CD4-positive, alpha-beta T cell (primary cell): ENCODE results near the gene NCKAP5. TPM values are rescaled to one million over a fixed set of nuclear protein-coding genes. Genes with fewer than 3 reads are reported as not detected.

Source experiments
- ATAC-seq: fragments of 200-7000 bp; cut with Tn5 transposase; one replicate; pipeline ENCODE4 v1.10.0; 2022; ENCODE audit warnings: mild to moderate bottlenecking; ENCODE audit not compliant: poor library complexity
- CTCF ChIA-PET: fragments of 350-600 bp; sonication (Branson Sonifier 250); formaldehyde crosslinking; loops from one replicate; lab custom pipeline; 2021; ENCODE audit warnings: antibody characterized with exemption, inconsistent platforms; lab: Charles Lee
- POLR2A ChIA-PET: fragments of 350-600 bp; sonication (Branson Sonifier 250); formaldehyde crosslinking; loops from one replicate; lab custom pipeline; 2021; ENCODE audit warnings: antibody characterized with exemption, inconsistent platforms; lab: Charles Lee
- DNase-seq, 14 experiments: peaks; one replicate each; pipeline ENCODE4 v3.0.0-alpha.2; 2013 to 2020; ENCODE audit warnings: mixed read lengths in 2 of 14
- H3K27ac ChIP-seq, 2 donors: one replicate each; pipeline versions ENCODE4 v1.5.1 to v1.7.0; 2013; ENCODE audit warnings: low read length in 2 of 2, low read depth in 1 of 2, mild to moderate bottlenecking in 1 of 2
- H3K27me3 ChIP-seq, 2 experiments: 1 replicate in 1 of 2; 2 replicates in 1 of 2; pipeline versions ENCODE4 v1.6.1 to v1.7.0; 2013; ENCODE audit warnings: low read length in 2 of 2, control low read depth in 1 of 2, mild to moderate bottlenecking in 1 of 2, moderate library complexity in 1 of 2; ENCODE audit not compliant: insufficient read depth in 2 of 2, control insufficient read depth in 1 of 2
- H3K36me3 ChIP-seq: one replicate; pipeline ENCODE4 v1.6.1; 2013; ENCODE audit warnings: low read length, control low read depth; ENCODE audit not compliant: insufficient read depth
- H3K4me1 ChIP-seq: one replicate; pipeline ENCODE4 v1.6.1; 2013; ENCODE audit warnings: low read length, control low read depth; ENCODE audit not compliant: insufficient read depth
- H3K4me3 ChIP-seq: one replicate; pipeline ENCODE4 v1.5.1; 2013; ENCODE audit warnings: mild to moderate bottlenecking, low read length, moderate library complexity
- H3K9me3 ChIP-seq, 2 experiments: 1 replicate in 1 of 2; 2 replicates in 1 of 2; pipeline versions ENCODE4 v1.6.1 to v1.7.0; 2013; ENCODE audit warnings: low read length in 2 of 2, mild to moderate bottlenecking in 2 of 2, control low read depth in 1 of 2, moderate library complexity in 1 of 2; ENCODE audit not compliant: control insufficient read depth in 1 of 2, insufficient read depth in 1 of 2
- H3K27ac Mint-ChIP-seq: one replicate; pipeline ENCODE4 v1.8.0; 2020; ENCODE audit warnings: mixed read lengths
- H3K27me3 Mint-ChIP-seq: one replicate; pipeline ENCODE4 v1.8.0; 2021; ENCODE audit warnings: mixed read lengths
- H3K36me3 Mint-ChIP-seq: one replicate; pipeline ENCODE4 v1.8.0; 2021; ENCODE audit warnings: low read depth, mixed read lengths
- H3K4me1 Mint-ChIP-seq: one replicate; pipeline ENCODE4 v1.8.0; 2021; ENCODE audit warnings: low read depth, mixed read lengths
- H3K4me3 Mint-ChIP-seq: one replicate; pipeline ENCODE4 v1.8.0; 2020; ENCODE audit warnings: mild to moderate bottlenecking, mixed read lengths
- H3K9me3 Mint-ChIP-seq: one replicate; pipeline ENCODE4 v1.8.0; 2020; ENCODE audit warnings: mixed read lengths
- CTCF ChIP-seq: fragments of 200-600 bp; IDR thresholded peaks from one replicate; pipeline ENCODE4 v1.8.0; 2022; ENCODE audit warnings: antibody characterized with exemption, mild to moderate bottlenecking
- intact Hi-C, 2 experiments: fragments of 100-400 bp; cut with DNase I in 1 of 2; cut with micrococcal nuclease in 1 of 2; formaldehyde crosslinking; loops; one replicate each; pipeline versions ENCODE4 v1.15.1 to v1.9.0; 2023 to 2025; cut with DNase I, micrococcal nuclease
- total RNA-seq, 174 experiments: library from RNA in 2 of 174; stranded (reverse) in 2 of 174; gene quantifications; one replicate each; pipeline ENCODE4 v1.2.3 and lab custom pipeline; 2021 to 2026

NCKAP5 gene
- total RNA-seq, 2 experiments from 2014 or later = not detected

GRCh38 chr2:132636346-132636745 is 931.9 kb downstream of the NCKAP5 start:
- Histone ChIP-seq H3K4me3 (no peak overlapping the region), H3K4me1 (no peaks in the 10 kb centered on the region), H3K36me3 (no peaks in the 10 kb centered on the region), H3K27me3 (no peaks in the 10 kb centered on the region), H3K9me3 (peaks cover 0 to 15% of the 10 kb centered on the region in 2 experiments), H3K27ac (no peak overlapping the region)
- H3K9me3 Mint-ChIP-seq = peaks cover 5% of the 10 kb centered on the region
- no peaks in the 10 kb centered on the region for H3K27me3 Mint-ChIP-seq
- POLR2A ChIA-PET = no interaction called here
- no peak for DNase-seq
- no peak overlapping the region for H3K4me3 Mint-ChIP-seq
- intact Hi-C loops = no loop called here
- H3K4me1 Mint-ChIP-seq = no peaks in the 10 kb centered on the region
- CTCF ChIA-PET = no interaction called here
- no peak for ATAC-seq
- no peaks in the 10 kb centered on the region for H3K36me3 Mint-ChIP-seq
- no peak overlapping the region for H3K27ac Mint-ChIP-seq
- no peak for TF ChIP-seq CTCF

DNA sequence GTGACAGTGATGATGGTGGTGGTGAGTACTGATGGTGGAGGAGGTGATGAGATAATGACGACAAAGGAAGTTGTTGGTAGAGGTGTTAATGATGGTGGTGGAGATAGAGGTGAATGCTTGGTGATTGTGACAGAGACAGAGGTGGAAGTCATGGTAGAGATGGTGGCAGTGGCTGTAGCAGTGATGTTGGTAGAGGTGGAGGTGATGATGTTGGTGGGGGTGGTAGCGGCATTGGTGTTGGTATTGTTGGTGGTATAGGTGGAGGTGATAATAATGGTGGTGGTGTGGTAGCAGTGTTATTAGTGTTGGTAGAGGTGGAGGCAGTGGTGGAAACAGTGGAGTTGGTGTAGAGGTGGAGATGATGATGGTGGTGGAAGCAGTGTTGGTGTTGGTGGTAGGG is 934.6 kb downstream of the NCKAP5 start:
- Histone ChIP-seq H3K4me1 (no peaks in the 10 kb centered on the region), H3K4me3 (no peak overlapping the region), H3K36me3 (no peaks in the 10 kb centered on the region), H3K9me3 (peaks cover 0 to 15% of the 10 kb centered on the region in 2 experiments), H3K27me3 (no peaks in the 10 kb centered on the region), H3K27ac (no peak overlapping the region)
- intact Hi-C loops = no loop called here
- H3K36me3 Mint-ChIP-seq = no peaks in the 10 kb centered on the region
- no peak for ATAC-seq
- no peak for TF ChIP-seq CTCF
- H3K27ac Mint-ChIP-seq = no peak overlapping the region
- ChIA-PET POLR2A (no interaction called here), CTCF (no interaction called here)
- no peak overlapping the region for H3K4me3 Mint-ChIP-seq
- H3K4me1 Mint-ChIP-seq = no peaks in the 10 kb centered on the region
- no peaks in the 10 kb centered on the region for H3K27me3 Mint-ChIP-seq
- DNase-seq = no peak
- peaks cover 5% of the 10 kb centered on the region for H3K9me3 Mint-ChIP-seq

GRCh38 chr2:132632000-132632649 is 936.1 kb downstream of the NCKAP5 start:
- no peak overlapping the region for H3K27ac Mint-ChIP-seq
- no peaks in the 10 kb centered on the region for H3K36me3 Mint-ChIP-seq
- ChIA-PET CTCF (no interaction called here), POLR2A (no interaction called here)
- Histone ChIP-seq H3K4me3 (no peak overlapping the region), H3K27ac (no peak overlapping the region), H3K36me3 (no peaks in the 10 kb centered on the region), H3K4me1 (no peaks in the 10 kb centered on the region), H3K9me3 (peaks cover 0 to 15% of the 10 kb centered on the region in 2 experiments), H3K27me3 (no peaks in the 10 kb centered on the region)
- intact Hi-C loops = no loop called here
- DNase-seq (no peak), ATAC-seq (no peak)
- no peaks in the 10 kb centered on the region for H3K4me1 Mint-ChIP-seq
- H3K27me3 Mint-ChIP-seq = no peaks in the 10 kb centered on the region
- no peak overlapping the region for H3K4me3 Mint-ChIP-seq
- TF ChIP-seq CTCF = no peak
- peaks cover 5% of the 10 kb centered on the region for H3K9me3 Mint-ChIP-seq
